ENCODE measurements around the gene STIL. TPM values are rescaled to one million over a fixed set of nuclear protein-coding genes. Genes with fewer than 3 reads are reported as not detected.

Gene STIL
- total and polyA plus RNA-seq, 2 of the 13 experiments (the other 11 are each of a cell fraction or from before 2014, with no cell fraction given), result 13.7 to 18.6 TPM

DNA sequence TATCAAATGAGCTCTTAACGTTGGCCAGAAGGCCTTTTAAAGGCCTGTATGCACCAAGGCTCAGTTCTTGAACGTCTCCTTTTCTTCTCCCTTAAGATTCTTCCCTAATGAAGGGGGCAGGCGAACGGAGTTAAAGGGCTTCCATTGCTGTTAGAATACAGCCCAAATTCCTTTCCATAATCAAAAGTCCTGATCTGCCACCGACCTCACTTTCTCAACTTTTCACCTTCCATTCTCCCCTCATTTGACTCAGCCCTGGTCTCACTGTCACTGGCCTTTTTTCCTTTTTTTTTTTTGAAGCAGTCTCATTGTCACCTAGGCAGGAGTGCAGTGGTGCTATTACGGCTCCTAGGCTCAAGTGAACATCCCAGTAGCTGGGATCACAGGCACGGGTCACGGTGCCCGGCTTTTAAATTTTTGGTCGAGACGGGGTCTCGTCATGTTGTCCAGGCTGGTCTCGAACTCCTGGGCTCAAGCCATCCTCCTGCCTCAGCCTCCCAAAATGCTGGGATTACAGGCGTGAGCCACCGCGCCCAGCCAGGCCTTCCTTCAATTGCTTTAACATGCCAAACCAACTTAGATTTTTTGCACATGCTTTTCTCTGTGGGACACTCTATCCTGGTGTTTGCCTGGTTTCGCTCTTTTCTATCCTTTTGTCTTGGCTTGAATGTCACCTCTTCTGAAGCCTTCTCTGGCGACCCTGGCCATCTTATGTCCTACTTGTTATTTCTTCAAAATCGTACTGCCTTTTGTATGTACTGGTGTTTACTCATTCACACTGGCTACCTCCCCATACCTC lies 19.0 kb upstream of the STIL start (continued):
- TF ChIP-seq, protein P1, sequence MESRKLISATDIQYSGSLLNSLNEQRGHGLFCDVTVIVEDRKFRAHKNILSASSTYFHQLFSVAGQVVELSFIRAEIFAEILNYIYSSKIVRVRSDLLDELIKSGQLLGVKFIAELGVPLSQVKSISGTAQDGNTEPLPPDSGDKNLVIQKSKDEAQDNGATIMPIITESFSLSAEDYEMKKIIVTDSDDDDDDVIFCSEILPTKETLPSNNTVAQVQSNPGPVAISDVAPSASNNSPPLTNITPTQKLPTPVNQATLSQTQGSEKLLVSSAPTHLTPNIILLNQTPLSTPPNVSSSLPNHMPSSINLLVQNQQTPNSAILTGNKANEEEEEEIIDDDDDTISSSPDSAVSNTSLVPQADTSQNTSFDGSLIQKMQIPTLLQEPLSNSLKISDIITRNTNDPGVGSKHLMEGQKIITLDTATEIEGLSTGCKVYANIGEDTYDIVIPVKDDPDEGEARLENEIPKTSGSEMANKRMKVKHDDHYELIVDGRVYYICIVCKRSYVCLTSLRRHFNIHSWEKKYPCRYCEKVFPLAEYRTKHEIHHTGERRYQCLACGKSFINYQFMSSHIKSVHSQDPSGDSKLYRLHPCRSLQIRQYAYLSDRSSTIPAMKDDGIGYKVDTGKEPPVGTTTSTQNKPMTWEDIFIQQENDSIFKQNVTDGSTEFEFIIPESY (CRISPR knock-in tag; IDR thresholded peaks at IDR 0.05), result no peak
- TF ChIP-seq ZNF776 (CRISPR knock-in tag; IDR thresholded peaks at IDR 0.05) (no peak), FOSL1 (CRISPR knock-in tag; IDR thresholded peaks at IDR 0.05; ENCODE audit: borderline replicate concordance) (no peak), BRCA1 (CRISPR knock-in tag; IDR thresholded peaks at IDR 0.05) (no peak; the same call in 1 of the 2 replicates), ZNF556 (CRISPR knock-in tag; IDR thresholded peaks at IDR 0.05; ENCODE audit: borderline replicate concordance) (no peak), ZNF550 (CRISPR knock-in tag; IDR thresholded peaks at IDR 0.05; ENCODE audit: borderline replicate concordance) (no peak), ISX (CRISPR knock-in tag; conservative IDR thresholded peaks at IDR 0.05) (no peak), HDAC2 (CRISPR knock-in tag; IDR thresholded peaks at IDR 0.05) (no peak), AGO2 (optimal IDR thresholded peaks at IDR 0.05; ENCODE audit: low read depth, low read length) (no peak), ZNF350 (CRISPR knock-in tag; IDR thresholded peaks at IDR 0.05; ENCODE audit: borderline replicate concordance, low read depth) (no peak; the same call in 1 of the 2 replicates), ZNF331 (CRISPR knock-in tag; IDR thresholded peaks at IDR 0.05) (no peak)
- TF ChIP-seq, protein P2, sequence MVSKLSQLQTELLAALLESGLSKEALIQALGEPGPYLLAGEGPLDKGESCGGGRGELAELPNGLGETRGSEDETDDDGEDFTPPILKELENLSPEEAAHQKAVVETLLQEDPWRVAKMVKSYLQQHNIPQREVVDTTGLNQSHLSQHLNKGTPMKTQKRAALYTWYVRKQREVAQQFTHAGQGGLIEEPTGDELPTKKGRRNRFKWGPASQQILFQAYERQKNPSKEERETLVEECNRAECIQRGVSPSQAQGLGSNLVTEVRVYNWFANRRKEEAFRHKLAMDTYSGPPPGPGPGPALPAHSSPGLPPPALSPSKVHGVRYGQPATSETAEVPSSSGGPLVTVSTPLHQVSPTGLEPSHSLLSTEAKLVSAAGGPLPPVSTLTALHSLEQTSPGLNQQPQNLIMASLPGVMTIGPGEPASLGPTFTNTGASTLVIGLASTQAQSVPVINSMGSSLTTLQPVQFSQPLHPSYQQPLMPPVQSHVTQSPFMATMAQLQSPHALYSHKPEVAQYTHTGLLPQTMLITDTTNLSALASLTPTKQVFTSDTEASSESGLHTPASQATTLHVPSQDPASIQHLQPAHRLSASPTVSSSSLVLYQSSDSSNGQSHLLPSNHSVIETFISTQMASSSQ (IDR thresholded peaks at IDR 0.05; ENCODE audit: low read depth), result no peak
- TF ChIP-seq, protein P2 (CRISPR knock-in tag; IDR thresholded peaks at IDR 0.05; ENCODE audit: borderline replicate concordance), result no peak
- TF ChIP-seq, protein P3, sequence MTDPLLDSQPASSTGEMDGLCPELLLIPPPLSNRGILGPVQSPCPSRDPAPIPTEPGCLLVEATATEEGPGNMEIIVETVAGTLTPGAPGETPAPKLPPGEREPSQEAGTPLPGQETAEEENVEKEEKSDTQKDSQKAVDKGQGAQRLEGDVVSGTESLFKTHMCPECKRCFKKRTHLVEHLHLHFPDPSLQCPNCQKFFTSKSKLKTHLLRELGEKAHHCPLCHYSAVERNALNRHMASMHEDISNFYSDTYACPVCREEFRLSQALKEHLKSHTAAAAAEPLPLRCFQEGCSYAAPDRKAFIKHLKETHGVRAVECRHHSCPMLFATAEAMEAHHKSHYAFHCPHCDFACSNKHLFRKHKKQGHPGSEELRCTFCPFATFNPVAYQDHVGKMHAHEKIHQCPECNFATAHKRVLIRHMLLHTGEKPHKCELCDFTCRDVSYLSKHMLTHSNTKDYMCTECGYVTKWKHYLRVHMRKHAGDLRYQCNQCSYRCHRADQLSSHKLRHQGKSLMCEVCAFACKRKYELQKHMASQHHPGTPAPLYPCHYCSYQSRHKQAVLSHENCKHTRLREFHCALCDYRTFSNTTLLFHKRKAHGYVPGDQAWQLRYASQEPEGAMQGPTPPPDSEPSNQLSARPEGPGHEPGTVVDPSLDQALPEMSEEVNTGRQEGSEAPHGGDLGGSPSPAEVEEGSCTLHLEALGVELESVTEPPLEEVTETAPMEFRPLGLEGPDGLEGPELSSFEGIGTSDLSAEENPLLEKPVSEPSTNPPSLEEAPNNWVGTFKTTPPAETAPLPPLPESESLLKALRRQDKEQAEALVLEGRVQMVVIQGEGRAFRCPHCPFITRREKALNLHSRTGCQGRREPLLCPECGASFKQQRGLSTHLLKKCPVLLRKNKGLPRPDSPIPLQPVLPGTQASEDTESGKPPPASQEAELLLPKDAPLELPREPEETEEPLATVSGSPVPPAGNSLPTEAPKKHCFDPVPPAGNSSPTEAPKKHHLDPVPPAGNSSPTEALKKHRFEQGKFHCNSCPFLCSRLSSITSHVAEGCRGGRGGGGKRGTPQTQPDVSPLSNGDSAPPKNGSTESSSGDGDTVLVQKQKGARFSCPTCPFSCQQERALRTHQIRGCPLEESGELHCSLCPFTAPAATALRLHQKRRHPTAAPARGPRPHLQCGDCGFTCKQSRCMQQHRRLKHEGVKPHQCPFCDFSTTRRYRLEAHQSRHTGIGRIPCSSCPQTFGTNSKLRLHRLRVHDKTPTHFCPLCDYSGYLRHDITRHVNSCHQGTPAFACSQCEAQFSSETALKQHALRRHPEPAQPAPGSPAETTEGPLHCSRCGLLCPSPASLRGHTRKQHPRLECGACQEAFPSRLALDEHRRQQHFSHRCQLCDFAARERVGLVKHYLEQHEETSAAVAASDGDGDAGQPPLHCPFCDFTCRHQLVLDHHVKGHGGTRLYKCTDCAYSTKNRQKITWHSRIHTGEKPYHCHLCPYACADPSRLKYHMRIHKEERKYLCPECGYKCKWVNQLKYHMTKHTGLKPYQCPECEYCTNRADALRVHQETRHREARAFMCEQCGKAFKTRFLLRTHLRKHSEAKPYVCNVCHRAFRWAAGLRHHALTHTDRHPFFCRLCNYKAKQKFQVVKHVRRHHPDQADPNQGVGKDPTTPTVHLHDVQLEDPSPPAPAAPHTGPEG (CRISPR knock-in tag; IDR thresholded peaks at IDR 0.05), result no peak
- TF ChIP-seq, protein P4, sequence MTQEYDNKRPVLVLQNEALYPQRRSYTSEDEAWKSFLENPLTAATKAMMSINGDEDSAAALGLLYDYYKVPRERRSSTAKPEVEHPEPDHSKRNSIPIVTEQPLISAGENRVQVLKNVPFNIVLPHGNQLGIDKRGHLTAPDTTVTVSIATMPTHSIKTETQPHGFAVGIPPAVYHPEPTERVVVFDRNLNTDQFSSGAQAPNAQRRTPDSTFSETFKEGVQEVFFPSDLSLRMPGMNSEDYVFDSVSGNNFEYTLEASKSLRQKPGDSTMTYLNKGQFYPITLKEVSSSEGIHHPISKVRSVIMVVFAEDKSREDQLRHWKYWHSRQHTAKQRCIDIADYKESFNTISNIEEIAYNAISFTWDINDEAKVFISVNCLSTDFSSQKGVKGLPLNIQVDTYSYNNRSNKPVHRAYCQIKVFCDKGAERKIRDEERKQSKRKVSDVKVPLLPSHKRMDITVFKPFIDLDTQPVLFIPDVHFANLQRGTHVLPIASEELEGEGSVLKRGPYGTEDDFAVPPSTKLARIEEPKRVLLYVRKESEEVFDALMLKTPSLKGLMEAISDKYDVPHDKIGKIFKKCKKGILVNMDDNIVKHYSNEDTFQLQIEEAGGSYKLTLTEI (CRISPR knock-in tag; conservative IDR thresholded peaks at IDR 0.05), result no peak

All from HepG2 (cell line).